Activated T-helper 1 cell treated with anti-CD3 and anti-CD28 coated beads, Interleukin-2, amount 50 U/mL, for 16 hours (primary cell): ENCODE results near the gene ITPR1.
"Not testable (repeated sequence)": the region's sequence is repeated elsewhere in the genome, so short reads cannot be mapped to it uniquely, and the experiment has no call there.

ENCODE experiments used
- DNase-seq, 2 donors: peaks; one replicate each; pipeline ENCODE4 v3.0.0-alpha.2; 2020; ENCODE audit warnings: low read depth in 1 of 2, low spot score in 1 of 2

ITPR1 gene

DNA sequence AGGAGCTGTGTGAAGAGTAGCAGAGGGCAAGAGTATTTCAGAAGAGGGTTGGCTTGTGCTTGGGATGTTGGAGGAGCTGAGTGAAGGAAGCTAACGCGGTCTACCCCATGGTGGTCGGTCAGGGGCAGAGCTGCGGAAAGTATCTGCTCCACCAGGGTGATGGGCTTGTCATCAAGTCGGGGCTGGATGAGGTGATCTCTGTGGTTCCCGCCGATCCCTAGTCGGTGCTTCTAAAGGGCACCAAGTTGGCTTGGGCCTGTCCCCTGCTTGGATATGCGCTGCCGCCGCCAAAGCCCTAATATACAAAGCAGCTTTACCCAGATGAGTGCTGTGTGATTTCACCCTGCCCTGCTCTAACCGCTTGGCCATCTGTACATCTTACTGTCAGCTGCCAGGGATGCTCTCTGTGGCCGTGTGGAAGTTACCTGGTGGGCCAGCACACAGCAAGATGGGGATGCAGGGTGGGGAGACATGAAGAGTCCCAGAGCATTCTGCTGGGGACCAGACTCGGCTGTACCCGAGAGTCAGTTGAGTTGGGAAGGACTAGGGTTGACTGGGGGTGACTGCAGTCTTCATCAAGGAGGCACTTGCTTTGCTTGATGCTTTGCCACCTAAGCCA is 260.0 kb downstream of the ITPR1 start:
- no peak for DNase-seq

- DNase-seq, result no peak
Measured at GRCh38 chr3:4754180-4755086, 261.3 kb downstream of the ITPR1 start.

DNA sequence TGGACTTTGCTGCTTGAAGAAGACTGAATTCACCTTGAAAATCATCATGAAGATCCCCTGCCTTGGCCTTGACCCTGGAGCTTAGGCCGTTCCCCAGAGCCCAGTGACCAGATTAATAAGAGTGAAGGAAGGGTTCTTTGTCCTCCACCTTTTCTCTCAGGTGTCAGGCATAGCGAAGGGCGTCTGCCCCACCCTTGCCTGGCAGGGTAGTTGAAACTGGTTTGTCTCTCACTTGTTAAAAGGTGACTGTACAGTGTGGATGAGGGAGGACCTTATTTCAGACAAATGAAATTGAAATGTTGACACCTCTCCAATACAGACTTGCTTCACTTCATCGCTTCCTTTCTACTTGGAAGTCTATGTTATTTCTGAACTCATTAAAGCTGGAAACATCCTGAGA is 262.4 kb downstream of the ITPR1 start:
- DNase-seq, result no peak

DNA sequence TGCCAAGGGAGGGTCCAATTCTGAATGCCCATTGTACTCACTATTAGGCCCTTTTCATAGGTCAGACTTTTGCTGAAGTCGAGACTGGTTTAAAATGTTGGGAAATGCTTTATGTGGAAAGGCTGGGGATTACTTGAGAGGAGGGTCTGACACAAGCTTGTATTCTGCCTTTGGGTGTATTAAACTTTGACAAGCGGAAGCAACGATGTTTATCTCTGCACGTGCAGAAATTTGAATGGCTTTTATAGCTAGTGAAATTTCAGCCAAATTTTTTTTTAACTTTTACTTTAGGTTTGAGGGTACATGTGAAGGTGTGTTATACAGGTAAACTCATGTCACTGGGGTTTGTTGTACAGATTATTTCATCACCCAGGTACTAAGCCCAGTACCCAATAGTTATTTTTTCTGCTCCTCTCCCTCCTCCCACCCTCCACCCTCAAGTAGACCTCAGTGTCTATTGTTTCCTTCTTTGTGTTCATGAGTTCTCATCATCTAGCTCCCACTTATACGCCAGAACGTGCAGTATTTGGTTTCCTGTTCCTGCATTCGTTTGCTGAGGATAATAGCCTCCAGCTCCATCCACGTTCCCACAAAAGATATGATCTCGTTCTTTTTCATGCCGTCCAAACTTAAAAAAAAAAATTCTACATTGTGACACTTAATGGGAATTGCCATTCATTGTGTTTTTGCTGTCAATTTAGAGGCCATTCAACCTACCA is 263.1 kb downstream of the ITPR1 start:
- DNase-seq, result no peak

GRCh38 chr3:4756855-4757574 is 263.9 kb downstream of the ITPR1 start:
- no peak for DNase-seq

- no peak for DNase-seq
Measured at GRCh38 chr3:4757575-4758248, 264.6 kb downstream of the ITPR1 start.

GRCh38 chr3:4758249-4758860 is 265.2 kb downstream of the ITPR1 start:
- DNase-seq, result no peak

DNA sequence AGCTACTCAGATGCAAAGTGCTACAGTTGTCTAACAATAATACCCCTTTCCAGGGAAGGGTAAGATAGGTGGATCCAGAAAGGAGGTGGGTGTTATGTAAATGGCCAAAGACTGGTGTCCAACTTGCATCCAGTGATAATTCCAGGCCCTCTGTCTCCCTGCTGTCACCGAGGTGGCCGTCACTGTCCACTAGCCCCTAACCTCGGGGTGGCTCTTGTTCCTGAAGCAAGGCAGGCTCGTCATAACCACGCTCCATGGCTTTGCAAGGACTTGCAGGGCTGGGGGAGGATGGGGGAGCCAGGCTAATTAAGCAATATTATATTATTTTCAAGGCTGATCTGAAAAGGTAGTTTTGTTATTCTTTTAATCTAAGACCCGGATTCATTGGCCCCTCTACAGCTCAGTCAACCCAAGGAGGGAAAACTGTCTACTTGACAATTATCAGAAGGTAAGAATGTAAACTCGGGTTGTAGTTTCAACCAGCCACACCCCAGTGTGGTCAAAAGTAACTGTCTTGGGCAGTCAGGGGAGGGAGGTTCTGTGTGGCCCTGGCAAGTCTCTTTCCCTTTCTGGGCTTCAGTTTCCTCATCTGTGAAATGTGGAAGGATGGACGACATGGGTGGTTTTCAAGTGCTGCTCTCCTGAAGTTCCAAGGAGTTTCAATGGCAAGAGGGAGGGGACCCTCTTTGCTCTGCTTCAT is 266.0 kb downstream of the ITPR1 start:
- no peak for DNase-seq

DNA sequence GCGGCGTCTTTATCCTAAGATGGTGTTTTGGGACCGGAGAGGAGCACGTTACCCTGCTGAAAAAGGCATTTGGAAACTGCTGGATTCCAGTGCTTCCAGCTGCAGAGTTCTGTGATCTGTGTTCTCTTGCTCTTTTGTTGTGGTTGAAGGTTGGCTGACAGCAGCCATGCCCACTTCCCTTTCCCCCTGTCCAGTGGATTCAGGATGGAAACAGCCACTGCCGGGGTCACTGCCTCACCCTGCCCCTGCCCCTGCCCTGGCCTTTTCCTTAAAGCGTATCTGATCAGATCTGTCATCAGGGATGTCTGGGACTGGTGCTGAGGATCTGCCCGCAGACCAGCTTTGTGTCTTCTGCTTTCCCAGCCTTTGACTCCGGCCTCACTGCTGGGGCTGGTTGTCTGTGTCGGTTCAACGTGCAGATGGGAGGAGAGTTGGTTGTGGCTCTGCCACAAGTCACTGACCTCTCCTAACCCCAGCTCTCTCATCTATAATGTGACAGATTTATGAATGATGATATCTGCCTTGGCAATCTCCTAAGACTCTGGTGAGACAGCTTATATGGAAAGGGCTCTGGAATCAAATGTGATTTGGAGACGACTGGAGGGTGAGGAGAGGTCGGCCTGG is 266.7 kb downstream of the ITPR1 start:
- DNase-seq, result no peak

GRCh38 chr3:4761759-4762158 is 268.6 kb downstream of the ITPR1 start:
- no peak for DNase-seq

DNA sequence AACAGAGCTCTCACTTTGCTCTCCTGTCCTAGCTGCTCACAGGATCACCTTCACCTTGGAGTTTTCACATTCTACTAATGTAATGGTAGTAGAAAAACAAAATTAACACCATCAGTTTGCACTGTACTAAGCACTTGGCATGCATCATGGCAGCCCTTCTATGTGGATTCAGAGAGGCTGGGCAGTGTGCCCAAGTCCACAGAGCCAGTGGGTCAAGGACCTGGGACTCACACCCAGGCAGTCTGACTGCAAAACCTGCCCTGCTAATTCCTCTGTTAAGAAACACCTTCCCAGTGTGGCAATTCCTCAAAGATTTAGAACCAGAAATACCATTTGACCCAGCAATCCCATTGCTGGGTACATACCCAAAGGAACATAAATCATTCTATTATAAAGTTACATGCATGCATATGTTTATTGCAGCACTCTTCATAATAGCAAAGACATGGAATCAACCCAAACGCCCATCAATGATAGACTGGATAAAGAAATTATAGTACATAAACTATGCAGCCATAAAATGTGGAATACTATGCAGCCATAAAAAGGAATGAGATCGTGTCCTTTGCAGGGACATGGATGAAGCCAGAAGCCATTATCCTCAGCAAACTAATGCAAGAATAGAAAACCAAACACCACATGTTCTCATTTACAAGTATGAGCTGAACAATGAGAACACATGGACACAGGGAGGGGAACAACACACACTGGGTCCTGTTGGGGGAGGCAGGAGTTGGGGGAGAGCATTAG is 269.5 kb downstream of the ITPR1 start:
- DNase-seq, result not testable (repeated sequence)

DNA sequence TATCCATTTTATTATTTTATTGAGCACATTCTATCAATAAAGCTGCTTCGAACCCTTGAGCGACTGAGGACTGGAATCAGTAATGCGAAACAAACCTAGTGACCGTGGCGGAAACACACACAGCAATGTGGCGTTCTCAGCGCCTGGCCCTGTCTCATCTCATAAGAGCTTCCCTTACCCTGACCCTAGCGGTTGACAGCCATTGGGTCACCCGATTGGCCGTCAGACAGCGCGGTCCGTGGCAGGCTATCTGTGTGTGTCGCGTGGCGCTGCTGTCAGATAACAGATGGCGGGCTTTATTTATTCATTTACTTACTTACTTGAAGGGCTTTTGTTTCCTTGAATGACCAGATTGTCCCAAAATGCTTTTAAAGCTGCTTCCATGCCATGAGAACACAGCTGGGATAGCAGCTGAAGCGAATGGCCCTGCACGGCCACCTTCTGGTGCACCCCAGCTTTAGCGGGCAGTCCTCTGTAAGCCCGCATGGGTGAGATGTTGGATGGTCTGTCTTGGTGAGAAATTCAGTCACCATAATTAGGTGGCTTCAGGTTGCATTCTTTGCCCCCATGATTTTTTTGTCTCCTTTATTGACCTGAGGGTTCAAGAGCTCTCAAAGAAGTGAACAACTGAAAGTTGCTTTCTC is 270.6 kb downstream of the ITPR1 start:
- no peak for DNase-seq

DNA sequence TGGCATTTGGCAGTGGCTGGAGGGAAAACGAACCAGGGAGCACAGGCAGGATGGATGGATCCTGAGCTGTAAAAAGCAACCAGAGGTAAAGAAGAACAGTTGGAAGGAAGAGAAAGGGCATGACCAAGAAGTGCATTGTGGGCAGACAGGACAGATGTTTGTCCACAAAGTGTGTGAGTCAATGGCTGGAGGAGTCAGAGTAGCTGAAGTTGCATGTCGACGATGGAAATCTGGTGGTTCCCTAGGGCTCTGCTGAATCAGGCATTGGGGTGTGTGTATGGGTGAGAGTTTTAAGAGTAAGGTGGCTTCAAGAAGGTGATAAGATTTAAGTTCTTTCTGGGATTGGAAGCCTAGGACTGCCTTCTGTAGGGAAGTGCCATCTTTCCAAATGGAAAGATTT is 272.1 kb downstream of the ITPR1 start:
- no peak for DNase-seq

GRCh38 chr3:4766263-4766662 is 273.1 kb downstream of the ITPR1 start:
- no peak for DNase-seq

GRCh38 chr3:4766716-4767499 is 273.8 kb downstream of the ITPR1 start:
- DNase-seq, result no peak

- no peak for DNase-seq
Measured at GRCh38 chr3:4768021-4768420, 274.9 kb downstream of the ITPR1 start.

DNA sequence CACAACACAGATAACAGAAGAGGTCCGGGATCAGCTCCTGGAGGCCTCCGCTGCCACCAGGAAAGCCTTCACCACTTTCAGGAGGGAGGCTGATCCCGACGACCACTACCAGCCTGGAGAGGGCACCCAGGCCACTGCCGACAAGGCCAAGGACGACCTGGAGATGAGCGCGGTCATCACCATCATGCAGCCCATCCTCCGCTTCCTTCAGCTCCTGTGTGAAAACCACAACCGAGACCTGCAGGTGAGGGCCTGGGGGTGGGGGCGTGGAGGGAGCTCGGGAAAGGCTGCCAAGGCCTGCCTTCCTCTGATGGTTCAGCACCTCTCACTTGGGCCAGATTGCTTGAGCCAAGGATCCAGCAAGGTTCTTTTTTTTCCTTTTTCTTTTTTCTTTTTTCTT is 275.4 kb downstream of the ITPR1 start:
- DNase-seq, result no peak
